Activated CD8-positive, alpha-beta memory T cell treated with anti-CD3 and anti-CD28 coated beads for 4 hours (primary cell): ENCODE results near the gene RNF223.
"Not testable (repeated sequence)": the region's sequence is repeated elsewhere in the genome, so short reads cannot be mapped to it uniquely, and the experiment has no call there.

ENCODE experiments used
- DNase-seq, 2 donors: peaks; one replicate each; pipeline ENCODE4 v3.0.0-alpha.2; 2020; ENCODE audit warnings: low read depth in 2 of 2

Gene RNF223

DNA sequence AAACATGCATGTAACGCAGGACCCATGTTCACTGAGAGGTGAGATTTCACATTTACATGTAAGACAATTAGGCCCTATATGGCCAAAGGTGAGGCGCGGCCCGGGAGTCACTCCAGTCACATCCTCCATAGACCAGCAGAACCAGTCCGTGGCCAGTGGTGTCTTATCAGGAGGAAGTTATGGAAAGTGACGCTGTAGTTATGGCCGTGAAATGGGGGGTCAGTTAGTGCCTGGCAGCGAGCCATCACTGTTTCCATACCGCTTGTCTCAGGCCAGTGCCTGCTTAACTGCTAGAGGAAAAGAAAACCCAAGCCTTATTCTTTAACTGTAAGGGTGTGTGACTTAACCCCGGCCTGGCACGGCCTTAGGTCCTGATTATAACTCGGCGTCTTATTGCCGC, 35.6 kb upstream of the RNF223 start:
- DNase-seq = no peak

DNA sequence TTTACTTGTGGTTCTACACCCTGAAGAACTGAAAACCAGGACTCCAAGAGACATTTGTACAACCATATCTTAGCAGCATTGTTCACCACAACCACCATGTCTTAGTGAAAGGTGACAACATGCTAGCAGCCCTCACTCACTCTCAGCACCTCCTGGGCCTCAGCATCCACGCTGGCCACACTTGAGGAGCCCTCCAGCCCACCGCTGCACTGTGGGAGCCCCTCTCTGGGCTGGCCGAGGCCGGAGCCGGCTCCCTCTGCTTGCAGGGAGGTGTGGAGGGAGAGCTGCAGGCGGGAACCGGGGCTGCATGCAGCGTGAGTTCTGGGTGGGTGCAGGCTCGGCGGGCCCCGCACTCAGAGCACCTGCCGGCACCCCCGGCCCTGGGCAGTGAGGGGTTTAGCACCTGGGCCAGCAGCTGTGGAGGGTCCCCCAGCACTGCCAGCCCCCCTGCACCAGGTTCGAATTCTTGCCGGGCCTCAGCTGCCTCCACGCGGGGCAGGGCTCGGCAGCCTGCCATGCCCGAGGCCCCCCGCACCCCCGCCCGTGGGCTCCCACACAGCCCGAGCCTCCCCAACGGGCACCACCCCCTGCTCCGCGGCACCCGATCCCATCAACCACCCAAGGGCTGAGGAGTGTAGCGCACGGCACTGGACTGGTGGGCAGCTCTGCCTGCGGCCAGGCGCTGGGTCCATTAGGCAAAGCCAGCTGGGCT, 32.6 kb upstream of the RNF223 start:
- no peak for DNase-seq

DNA sequence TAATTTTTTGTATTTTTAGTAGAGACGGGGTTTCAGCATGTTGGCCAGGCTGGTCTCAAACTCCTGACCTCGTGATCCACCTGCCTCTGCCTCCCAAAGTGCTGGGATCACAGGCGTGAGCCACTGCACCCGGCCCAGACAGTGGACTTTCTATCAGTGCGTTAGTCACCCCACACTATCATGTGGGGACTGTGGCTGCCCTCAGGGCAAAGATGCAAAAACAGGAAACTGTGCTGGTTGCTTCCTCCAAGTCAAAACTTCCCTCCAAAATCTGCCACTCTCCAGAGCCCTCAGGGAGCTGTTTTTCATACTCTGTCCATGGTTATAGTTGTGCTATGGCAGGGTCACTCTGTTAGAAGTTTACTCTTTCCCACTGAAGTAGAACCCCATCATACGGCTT, 30.0 kb upstream of the RNF223 start:
- DNase-seq = not testable (repeated sequence)

DNA sequence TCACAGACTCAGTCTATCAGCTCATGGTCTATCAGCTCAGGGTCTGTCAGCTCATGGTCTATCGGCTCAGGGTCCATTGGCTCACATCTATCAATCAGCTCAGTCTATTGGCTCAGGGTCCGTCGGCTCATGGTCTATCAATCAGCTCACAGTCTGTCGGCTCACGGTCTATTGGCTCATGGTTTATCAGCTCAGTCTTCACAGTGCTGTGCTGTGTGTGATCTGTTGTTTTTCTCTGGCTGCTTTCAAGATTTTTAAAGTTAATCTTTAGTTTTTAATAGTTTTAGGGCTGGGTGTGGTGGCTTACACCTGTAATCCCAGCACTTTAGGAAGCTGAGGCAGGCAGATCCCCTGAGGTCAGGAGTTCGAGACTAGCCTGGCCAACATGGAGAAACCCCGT, 27.4 kb upstream of the RNF223 start:
- no peak for DNase-seq

- no peak for DNase-seq
These were observed 26.2 kb upstream of the RNF223 start for GRCh38 chr1:1100296-1100695.

- no peak for DNase-seq
These were observed 25.5 kb upstream of the RNF223 start for GRCh38 chr1:1099506-1100183.

DNA sequence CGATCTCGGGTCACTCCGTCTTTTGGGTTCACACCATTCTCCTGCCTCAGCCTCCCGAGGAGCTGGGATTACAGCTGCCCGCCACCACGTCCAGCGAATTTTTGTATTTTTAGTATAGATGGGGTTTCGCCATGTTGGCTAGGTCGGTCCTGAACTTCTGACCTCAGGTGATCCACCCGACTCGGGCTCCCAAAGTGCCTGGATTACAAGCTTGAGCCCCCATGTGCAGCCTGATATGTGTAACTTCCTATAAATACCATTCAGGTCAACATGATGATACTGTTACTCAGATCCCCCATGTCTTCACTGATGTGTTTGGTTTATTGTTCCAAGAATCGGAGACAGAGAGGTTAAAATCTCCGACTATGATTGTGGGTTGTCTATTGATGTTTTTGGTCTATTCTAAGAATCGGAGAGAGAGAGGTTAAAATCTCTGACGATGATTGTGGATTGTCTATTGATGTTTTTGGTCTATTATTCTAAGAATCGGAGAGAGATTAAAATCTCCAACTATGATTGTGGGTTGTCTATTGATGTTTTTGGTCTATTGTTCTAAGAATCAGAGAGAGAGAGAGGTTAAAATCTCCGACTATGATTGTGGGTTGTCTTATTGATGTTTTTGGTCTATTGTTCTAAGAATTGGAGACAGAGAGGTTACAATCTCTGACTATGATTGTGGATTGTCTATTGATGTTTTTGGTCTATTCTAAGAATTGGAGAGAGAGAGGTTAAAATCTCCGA, 24.7 kb upstream of the RNF223 start:
- DNase-seq = no peak

DNA sequence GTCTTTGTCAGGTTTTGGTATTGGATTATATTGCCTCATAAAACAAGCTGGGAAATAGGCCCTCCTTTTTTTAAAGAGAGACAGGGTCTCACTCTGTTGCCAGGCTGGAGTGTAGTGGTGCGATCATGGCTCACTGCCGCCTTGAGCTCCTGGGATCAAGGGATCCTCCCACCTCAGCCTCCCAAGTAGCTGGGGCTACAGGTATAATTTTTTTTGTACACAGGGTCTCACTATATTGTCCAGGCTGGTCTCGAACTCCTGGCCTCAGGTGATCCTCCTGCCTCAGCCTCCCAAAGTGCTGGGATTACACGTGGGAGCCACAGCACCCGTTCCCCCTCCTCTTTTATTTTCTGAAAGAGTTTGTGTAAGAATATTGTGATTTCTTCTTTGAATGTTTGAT, 22.0 kb upstream of the RNF223 start:
- not testable (repeated sequence) for DNase-seq

DNA sequence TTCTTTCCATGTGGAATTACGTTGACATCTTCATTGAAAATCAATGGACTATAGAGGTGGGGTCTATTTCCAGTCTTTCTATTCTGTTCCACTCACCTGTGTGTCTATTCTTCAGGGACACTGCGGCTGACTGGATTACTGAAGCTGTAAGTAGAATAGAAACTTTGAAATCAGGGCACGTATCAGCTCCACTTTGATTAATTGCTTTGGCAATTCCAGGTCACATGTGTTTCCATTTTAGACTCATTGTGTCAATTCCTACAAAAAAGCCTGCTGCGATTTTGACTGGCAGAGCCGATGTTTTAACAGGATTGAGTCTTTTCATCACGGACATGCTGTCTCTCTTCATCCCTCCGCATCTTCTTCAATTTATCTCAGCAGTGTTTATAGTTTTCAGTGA, 20.9 kb upstream of the RNF223 start:
- no peak for DNase-seq

DNA sequence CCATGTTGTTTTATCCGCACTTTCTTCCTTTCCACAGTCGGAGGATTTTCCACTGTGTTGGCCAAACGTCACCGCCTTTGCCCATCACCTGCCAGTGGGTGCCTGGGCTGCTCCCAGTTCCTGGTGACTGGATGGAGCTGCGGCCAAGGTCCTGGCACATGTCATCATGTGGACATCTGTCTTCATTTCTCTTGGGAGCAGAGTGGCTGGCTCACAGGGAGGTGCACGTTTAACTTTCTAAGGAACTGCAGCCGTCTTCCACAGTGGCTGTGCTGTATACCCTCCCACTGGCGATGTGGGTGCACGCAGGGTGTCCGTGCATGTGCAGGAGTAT, 19.5 kb upstream of the RNF223 start:
- no peak for DNase-seq

DNA sequence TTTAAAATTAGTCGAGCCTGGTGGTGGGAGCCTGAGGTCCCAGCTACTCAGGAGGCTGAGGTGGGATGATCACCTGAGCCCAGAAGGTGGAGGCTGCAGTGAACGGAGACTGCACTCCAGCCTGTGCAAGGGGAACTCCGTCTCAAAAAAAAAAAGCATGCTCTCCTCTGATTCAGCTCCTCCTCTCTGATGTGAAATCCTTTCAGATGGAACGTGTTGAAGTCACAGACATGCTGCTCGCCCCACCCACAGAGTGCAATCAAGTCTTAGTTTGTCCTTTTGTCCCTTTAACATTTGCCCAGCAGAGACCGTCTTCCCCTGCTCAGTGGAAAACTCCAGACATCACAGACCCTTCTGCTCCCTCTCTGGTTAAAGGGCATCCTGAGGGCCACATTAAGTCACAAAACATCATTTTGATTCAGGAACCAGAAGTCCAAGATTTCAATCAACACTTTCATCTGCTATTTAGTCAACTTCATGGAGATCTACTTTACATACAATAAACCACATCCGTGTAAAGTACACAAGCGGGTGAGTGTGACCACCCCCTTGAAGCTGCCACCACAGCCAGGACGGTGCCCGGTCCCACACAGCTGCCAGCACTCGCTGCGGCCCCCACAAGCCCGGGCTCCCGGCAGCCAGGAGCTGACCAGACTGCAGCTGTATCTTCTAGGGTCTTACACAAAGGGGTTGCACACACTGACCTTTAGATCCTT, 18.9 kb upstream of the RNF223 start:
- DNase-seq = no peak

GRCh38 chr1:1092149-1092855, 18.2 kb upstream of the RNF223 start:
- no peak for DNase-seq

GRCh38 chr1:1091344-1092148, 17.4 kb upstream of the RNF223 start:
- DNase-seq = no peak

- DNase-seq = no peak
These were observed 16.6 kb upstream of the RNF223 start for GRCh38 chr1:1090424-1091343.

DNA sequence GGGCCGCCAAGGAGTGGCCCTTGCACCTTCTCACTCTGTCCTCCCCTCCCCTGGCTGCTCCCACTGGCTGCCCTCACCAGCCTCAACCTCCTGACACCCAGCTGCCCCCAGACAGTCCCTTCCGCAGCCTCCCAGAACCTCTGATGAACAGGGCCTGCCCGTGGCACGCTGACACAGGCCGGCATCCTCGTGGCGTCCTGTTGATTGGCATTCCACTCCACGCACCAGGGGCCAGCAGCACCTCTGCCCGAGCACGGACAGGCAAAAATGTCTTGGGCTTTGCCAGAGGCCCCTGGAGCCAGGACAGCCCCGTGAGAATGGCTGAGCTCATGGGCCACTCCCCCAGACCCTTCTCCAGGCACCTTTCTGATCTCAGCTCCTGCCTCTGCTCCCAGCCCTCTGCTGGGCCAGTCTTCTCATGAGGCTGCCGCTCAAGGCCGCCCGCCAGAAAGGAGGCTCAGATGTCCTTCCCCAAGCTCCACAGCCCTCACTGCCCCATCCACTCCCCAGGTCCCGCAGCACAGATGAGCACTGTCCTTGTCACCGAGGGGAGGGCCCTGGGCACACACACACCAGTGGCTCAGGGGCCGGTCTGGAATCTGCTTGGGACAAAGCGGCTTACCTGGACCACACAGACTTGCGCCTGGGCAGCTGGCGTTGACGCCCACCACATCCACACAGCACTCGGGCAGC, 15.8 kb upstream of the RNF223 start:
- DNase-seq = no peak

GRCh38 chr1:1088801-1089680, 14.9 kb upstream of the RNF223 start:
- no peak for DNase-seq

- DNase-seq = no peak
These were observed 14.1 kb upstream of the RNF223 start for GRCh38 chr1:1088029-1088800.
